ACHN (cell line): ENCODE measurements around the gene PLEKHG5.
A peak's percentile ranks its signal among the peaks of the same experiment; 100 is the strongest.

Experiments used
- DNase-seq: peaks from one replicate; pipeline ENCODE4 v3.0.0-alpha.2; 2015
- in situ Hi-C: cut with HindIII; loops from 2 replicates; pipeline ENCODE4 v1.10.0; 2017; ENCODE audit warnings: low sequenced_read_pairs, low pct_ligation_motif_present, low pct_unique_long_range_greater_than_20kb

The PLEKHG5 gene

DNA sequence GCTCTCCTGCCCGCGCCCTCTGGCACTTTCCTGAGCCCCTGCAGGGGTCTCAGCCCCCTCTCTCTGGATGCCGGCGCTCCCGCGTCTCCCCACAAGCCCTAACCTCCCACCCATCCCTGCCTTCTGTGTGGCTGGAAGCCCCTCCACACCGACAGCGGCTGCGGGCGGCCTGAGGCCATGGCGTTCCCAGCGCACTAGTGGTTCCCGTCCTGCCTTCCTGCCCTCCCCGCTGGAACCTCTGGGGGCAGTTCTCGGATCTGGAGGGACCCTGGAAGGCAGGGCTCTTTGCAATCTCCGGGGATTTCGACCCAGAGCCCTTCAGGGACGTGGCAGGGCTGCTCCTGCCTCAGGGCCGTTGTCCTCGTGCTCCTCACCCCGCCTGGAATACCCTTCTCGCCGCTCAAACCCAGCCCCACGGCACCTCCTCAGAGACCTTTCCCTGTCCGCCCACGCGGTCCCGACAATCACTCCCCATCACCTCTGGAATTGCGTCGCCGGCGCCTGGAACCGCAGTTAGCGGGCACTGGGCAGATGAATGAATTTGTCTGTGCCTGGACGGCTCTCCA lies 67.4 kb downstream of the PLEKHG5 start:
- in situ Hi-C loops: no loop called here
- no peak for DNase-seq

DNA sequence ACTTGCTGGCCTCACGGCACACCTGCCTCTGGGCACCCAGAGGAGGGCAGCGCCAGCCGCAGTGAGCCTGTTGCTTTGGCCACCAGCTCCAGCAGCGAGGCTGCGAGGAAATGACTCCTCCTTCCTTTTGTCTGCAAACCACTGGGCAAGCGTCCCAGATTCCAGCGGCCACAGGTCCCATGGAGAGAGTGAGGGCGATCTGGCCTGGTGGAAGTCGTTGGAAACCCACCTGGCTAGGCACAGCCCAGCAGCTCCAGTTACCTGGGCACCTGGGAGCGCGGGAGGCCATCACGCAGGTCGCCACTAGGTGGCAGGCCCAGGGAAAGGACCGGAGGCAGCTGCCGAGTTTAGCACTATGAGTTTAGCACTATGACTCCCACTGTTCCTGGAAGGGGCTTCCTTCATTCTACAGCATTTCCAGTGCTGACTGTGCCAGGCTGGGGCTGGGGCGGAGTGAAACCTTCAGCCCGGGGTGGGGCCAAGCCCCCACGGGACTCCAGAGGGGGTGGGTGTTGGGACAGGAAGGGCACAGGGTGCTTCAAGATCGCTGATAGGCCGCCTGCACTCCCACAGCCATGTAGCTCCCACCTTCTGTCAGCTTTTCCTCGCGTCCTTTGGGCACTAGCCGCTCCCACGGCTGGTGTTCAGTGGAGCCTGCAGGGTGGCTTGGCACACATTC lies 68.0 kb downstream of the PLEKHG5 start:
- in situ Hi-C loops: no loop called here
- DNase-seq: peak; percentile 60

DNA sequence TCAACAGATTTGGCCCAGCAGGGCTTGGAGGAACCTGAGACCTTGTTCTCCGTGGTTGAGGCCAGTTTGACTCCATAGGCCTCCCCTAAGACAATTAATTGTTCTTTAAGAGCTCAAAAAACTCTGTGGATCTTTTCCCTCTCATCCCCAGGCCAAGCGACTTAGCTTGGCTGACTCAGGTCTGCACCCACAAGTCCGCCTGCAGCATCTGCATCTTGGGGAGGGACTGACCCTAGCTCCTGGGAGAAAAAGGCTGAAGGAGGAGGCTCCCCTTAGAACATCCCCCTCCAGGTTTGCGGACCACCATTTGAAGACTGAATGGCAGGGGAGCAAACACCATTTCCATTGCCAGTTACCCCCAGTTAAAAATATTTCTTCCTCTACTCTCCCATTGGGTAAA lies 70.2 kb downstream of the PLEKHG5 start:
- in situ Hi-C loops: no loop called here
- DNase-seq: no peak

DNA sequence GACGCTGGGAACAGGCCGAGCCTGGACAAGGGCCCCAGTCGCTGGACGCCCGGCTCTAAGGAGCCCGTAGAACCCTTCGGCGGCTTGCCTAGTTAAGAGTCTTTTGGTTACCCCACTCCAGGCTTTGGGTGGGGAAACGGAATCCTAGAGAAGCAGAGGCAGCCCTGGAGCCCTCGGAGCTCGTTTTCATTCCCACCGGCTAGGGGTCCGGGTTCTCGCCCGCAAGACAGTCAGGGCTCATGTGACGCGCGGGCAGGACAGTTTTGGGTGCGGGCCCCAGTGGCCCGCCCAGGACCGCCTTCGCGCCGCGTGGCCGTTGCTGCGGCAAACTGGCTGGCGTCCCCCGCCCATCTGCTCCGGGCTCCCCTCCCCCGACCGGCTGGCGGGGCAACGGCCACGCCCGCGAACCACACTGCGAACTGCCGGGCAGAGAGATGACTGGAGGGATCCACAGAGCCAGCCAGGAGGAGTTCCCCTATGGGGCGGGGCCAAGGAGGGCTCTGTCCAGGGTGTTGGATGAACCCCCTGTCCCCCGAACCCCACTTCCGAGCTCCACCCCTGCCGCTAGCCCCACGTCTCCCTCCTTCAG lies 70.9 kb downstream of the PLEKHG5 start:
- in situ Hi-C loops: no loop called here
- DNase-seq: no peak

DNA sequence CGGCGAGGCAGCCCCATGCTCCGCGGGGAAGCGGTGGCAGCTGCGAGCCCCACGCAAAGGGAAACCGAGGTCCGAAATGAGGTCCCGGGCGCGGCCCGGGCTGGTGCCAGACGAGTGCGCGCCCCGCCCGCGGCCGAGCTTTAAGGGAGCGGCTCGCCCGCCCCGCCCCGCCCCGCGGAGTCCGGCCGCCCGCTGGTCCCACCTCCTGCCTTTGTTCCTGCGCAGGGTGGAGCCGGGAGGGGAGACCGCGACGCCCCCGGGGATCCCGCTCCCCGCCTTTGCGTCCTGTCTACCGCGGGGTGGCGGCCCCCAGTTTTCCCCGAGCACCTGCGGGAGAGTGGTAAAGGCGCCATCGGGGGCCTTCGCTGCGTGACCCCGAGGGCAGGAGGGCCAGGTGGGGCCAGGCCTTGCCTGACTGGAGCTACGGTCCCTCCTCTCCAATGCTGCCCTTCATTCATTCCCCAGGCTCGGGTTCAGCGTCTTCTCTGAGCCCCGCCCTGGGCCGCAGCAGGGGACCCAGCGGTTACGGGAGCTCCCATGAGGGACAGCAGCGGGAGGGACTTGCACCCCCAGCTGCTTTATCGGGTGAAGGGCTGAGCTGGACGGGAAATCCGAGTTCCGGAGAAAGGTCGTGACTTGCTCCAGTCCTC lies 71.5 kb downstream of the PLEKHG5 start, which contains the start of gene HES2:
HES2 (minus strand) TSS at position 116 of the 650 bp plus-strand sequence; CDS start at position 17, 99 bp downstream.
- in situ Hi-C loops: no loop called here
- DNase-seq: no peak

DNA sequence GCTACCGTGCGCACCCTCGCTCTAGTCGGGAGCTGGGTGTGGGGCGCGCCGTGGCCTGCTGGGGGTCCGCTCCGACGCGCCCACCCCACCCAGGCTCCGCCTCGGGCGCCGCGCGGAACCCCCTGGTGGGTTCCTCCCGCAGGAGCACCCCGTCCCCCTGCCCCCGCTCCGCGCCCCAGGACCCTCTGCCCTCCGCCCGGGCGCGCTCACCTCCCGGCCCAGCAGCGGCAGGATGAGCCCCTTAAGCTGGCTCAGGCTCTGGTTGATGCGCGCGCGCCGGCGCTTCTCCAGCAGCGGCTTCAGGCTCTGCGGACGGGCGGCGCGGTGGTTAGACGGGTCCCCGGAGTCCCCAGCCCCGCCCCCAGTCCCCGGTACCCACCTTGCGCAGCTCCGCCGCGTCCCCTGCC lies 72.1 kb downstream of the PLEKHG5 start:
- no peak for DNase-seq
- in situ Hi-C loops: no loop called here

DNA sequence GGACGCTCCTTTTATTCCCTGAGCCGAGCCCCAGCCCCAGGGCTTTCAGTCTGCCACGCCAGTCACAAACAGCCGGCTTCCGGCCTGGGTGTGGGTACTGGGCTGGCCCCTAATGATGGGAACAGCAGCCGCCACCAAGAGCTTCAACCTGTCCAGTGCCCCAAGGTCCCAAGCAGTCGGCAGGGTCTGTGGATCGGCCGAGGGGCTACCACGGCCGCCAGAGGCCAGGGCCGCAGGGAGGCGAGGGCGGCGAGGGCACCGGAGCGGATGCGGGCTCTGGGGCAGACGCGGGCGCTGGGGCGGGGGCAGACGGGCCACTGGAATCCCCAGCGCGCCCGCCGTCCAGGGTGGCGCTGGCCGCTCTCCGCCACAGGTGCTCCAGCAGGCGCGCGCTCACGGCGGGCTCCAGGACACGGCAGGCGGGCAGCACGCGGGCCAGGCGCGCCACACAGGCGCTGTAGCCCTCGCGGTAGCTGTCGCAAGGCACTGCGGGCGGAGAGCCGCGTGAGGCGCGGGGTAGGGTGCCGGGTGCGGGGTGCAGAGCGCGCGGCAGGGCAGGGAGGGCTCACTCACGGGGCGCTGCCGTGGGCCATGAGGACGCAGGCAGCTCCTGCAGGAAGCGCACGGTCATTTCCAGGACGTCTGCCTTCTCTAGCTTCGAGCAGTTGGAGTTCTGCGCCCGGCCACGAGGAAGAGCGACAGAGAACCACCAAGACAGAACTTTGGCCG lies 72.6 kb downstream of the PLEKHG5 start:
- DNase-seq: no peak
- in situ Hi-C loops: no loop called here

DNA sequence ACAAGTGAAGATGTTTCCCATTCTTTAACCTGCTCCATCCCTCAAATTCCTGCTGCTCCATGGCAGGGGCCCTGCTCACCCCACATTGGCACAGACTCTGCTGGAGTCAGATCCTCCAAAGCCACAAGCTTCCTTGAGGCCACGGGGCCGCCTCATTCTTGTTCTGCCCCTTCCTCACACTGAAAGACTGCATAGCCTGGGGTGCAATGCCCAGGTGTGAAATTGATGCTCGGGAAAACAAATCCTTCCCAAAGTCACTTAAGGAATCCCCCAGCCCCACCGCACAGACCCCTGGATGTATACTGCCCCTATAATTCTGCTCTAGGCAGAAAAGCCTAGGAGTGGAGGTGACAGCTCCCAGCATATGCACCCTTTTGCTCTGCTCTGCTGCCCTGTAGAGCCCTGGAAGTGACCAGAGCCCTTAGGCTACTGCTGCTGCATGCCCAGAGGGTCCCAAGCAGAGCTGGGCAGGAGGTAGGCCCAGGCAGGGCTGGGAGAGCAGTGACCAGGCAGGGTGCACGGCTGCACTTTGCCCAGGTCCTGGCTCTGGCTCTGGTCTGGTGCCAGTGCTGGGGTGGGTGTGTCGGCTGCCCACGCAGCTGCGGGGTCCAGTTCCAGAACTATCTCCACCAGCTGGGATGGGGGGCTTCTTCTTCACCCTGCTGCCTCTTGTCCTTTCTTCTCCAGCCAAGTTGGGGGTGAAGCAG lies 73.4 kb downstream of the PLEKHG5 start:
- DNase-seq: no peak
- in situ Hi-C loops: no loop called here
